ENCODE results near the gene PTN. TPM values are rescaled to one million over a fixed set of nuclear protein-coding genes. Genes with fewer than 3 reads are reported as not detected.
"Not testable (repeated sequence)": the region's sequence is repeated elsewhere in the genome, so short reads cannot be mapped to it uniquely, and the experiment has no call there.

PTN gene
- total RNA-seq, 1 experiment from 2014 or later, result not detected

- in situ Hi-C loops (cut with HindIII; ENCODE audit: low pct_unique_long_range_greater_than_20kb, low sequenced_read_pairs), result no loop called here
- DNase-seq (ENCODE audit: low read depth), result no peak
Measured at GRCh38 chr7:137213744-137214143, 129.8 kb downstream of the PTN start.

GRCh38 chr7:137209151-137209817, 134.2 kb downstream of the PTN start:
- in situ Hi-C loops (cut with HindIII; ENCODE audit: low pct_unique_long_range_greater_than_20kb, low sequenced_read_pairs), result no loop called here
- DNase-seq (ENCODE audit: low read depth), result no peak

DNA sequence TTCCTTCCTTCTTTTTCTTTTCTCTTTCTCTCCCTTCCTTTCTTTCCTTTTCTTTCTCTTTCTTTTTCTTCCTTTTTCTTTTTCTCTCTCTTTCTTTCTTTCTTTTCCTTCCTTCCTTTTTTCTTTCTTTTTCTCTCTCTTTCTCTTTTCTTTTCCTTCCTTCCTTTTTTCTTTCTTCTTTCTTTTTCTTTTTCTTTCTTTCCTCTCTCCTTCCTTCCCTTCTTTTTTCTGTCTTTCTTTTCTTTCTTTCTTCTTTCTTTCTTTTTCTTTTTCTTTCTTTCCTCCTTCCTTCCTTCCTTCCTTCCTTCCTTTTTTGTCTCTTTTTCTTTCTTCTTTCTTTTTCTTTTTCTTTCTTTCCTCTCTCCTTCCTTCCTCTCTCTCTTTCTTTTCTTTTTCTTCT, 136.8 kb downstream of the PTN start:
- in situ Hi-C loops (cut with HindIII; ENCODE audit: low pct_unique_long_range_greater_than_20kb, low sequenced_read_pairs), result no loop called here
- DNase-seq (ENCODE audit: low read depth), result no peak

DNA sequence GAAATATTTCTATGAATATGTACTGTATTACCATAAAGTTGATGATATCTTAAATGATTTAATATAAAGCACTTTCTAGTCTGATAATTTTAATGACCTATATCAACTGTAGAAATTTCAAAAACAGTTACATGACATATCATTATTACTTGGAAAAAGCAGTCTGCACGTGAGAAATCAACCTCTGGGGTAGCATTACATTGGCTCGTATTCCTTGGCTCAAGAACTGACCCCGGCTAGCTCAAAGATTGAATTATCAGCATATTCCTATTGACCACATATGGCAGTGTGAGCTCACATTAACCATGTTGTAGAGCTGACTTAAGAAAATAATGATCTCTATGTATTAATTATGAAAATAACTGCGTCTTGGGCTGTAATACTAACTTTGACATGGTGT, 139.3 kb downstream of the PTN start:
- in situ Hi-C loops (cut with HindIII; ENCODE audit: low pct_unique_long_range_greater_than_20kb, low sequenced_read_pairs), result no loop called here
- no peak for DNase-seq (ENCODE audit: low read depth)

- in situ Hi-C loops (cut with HindIII; ENCODE audit: low pct_unique_long_range_greater_than_20kb, low sequenced_read_pairs), result no loop called here
- no peak for DNase-seq (ENCODE audit: low read depth)
Measured at GRCh38 chr7:137203351-137203750, 140.2 kb downstream of the PTN start.

GRCh38 chr7:137196648-137197047, 146.9 kb downstream of the PTN start:
- in situ Hi-C loops (cut with HindIII; ENCODE audit: low pct_unique_long_range_greater_than_20kb, low sequenced_read_pairs), result no loop called here

GRCh38 chr7:137195996-137196395, 147.5 kb downstream of the PTN start:
- in situ Hi-C loops (cut with HindIII; ENCODE audit: low pct_unique_long_range_greater_than_20kb, low sequenced_read_pairs), result no loop called here
- no peak for DNase-seq (ENCODE audit: low read depth)

More at GRCh38 chr7:137196648-137197047, 146.9 kb downstream of the PTN start:
- DNase-seq (ENCODE audit: low read depth), result no peak

DNA sequence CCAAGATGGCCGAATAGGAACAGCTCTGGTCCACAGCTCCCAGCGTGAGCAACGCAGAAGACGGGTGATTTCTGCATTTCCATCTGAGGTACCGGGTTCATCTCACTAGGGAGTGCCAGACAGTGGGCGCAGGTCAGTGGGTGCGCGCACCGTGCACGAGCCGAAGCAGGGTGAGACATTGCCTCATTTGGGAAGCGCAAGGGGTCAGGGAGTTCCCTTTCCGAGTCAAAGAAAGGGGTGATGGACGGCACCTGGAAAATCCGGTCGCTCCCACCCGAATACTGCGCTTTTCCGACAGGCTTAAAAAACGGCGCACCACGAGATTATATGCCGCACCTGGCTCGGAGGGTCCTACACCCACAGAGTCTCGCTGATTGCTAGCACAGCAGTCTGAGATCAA, 161.9 kb downstream of the PTN start:
- DNase-seq (ENCODE audit: low read depth); in situ Hi-C loops (cut with HindIII; ENCODE audit: low pct_unique_long_range_greater_than_20kb, low sequenced_read_pairs): not testable (repeated sequence)
